Endometrial microvascular endothelial cells (primary cell): ENCODE results near the gene MTMR1. TPM values are rescaled to one million over a fixed set of nuclear protein-coding genes. Genes with fewer than 3 reads are reported as not detected.

ENCODE experiments used
- in situ Hi-C: cut with HindIII; loops from 2 replicates; pipeline ENCODE4 v1.10.0; 2017; ENCODE audit warnings: low sequenced_read_pairs, low pct_unique_long_range_greater_than_20kb; ENCODE audit errors: inconsistent ontology term
- total RNA-seq: library from RNA; depleted of rRNA; stranded (reverse); fragments of >200 nt; gene quantifications from one replicate; pipeline ENCODE4 v1.2.3, GENCODE V29; 2015; ENCODE audit errors: inconsistent ontology term

The MTMR1 gene
- total RNA-seq, 1 donor from 2014 or later: 16.6 TPM

- in situ Hi-C loops: no loop called here
Observed at GRCh38 chrX:150694738-150695410, 1.7 kb downstream of the MTMR1 start.

- in situ Hi-C loops: no loop called here
Observed at GRCh38 chrX:150696331-150696730, 3.1 kb downstream of the MTMR1 start.

- in situ Hi-C loops: no loop called here
Observed at GRCh38 chrX:150696866-150697265, 3.7 kb downstream of the MTMR1 start.

GRCh38 chrX:150697641-150698040 is 4.4 kb downstream of the MTMR1 start:
- in situ Hi-C loops: no loop called here

- in situ Hi-C loops: no loop called here
Observed at GRCh38 chrX:150698981-150699380, 5.8 kb downstream of the MTMR1 start.

- in situ Hi-C loops: no loop called here
Observed at GRCh38 chrX:150700107-150700506, 6.9 kb downstream of the MTMR1 start.

- in situ Hi-C loops: no loop called here
Observed at GRCh38 chrX:150701377-150701776, 8.2 kb downstream of the MTMR1 start.

GRCh38 chrX:150702966-150703694 is 9.9 kb downstream of the MTMR1 start:
- in situ Hi-C loops: no loop called here

GRCh38 chrX:150703695-150703974 is 10.4 kb downstream of the MTMR1 start:
- in situ Hi-C loops: no loop called here

GRCh38 chrX:150704030-150704613 is 10.9 kb downstream of the MTMR1 start:
- in situ Hi-C loops: no loop called here

- in situ Hi-C loops: no loop called here
Observed at GRCh38 chrX:150712619-150713018, 19.4 kb downstream of the MTMR1 start.

- in situ Hi-C loops: no loop called here
Observed at GRCh38 chrX:150715184-150715583, 22.0 kb downstream of the MTMR1 start.

- in situ Hi-C loops: no loop called here
Observed at GRCh38 chrX:150719621-150720020, 26.4 kb downstream of the MTMR1 start.

- in situ Hi-C loops: no loop called here
Observed at GRCh38 chrX:150729956-150730355, 36.8 kb downstream of the MTMR1 start.

- in situ Hi-C loops: no loop called here
Observed at GRCh38 chrX:150730719-150731118, 37.5 kb downstream of the MTMR1 start.

GRCh38 chrX:150731795-150732194 is 38.6 kb downstream of the MTMR1 start:
- in situ Hi-C loops: no loop called here

- in situ Hi-C loops: no loop called here
Observed at GRCh38 chrX:150736475-150736874, 43.3 kb downstream of the MTMR1 start.

- in situ Hi-C loops: no loop called here
Observed at GRCh38 chrX:150752124-150752523, 58.9 kb downstream of the MTMR1 start.

- in situ Hi-C loops: no loop called here
Observed at GRCh38 chrX:150753357-150753756, 60.2 kb downstream of the MTMR1 start.

- in situ Hi-C loops: no loop called here
Observed at GRCh38 chrX:150753968-150754367, 60.8 kb downstream of the MTMR1 start.
